Measurements from ENCODE around the gene RAB7A.
A peak's percentile ranks its signal among the peaks of the same experiment; 100 is the strongest.

Gene RAB7A

DNA sequence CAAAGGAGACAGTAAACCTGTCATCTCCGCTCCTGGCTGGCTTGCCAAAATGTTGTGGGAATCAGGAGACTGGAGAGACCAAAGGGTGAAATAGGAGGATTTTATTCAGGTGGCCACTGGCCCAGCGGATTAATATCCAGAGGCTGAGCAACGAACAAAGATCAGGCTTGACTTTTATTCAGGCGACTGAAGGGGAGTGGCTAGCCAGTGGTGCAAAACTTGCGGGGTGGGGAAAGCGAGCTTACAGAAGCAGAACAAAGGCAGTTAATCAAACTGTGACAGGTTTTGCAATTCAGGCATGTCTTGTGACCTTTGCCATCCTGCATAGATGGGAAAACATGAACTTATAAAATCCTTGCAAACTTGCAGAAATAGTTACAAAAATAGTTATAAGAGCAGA is 133.6 kb downstream of the RAB7A start:
- no peak for DNase-seq

DNA sequence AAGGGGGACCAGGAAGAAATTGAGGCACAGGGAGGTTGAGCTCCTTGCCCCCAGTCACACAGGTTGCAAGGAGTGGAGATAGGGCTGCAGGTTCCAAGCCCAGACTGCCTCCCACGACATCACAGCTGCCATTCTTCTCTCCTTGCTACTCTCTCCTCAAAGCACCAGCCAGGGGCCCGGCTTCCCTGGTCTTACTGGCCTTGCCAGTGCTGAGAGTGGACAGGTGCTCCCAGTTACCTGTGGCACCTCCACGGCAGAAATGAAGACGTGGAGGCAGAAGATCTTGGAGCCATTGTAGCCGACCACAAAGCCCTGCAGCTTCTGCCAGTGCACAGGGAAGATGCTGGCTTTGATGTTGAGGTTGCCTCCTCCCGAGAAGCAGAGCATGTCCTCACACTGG is 135.5 kb downstream of the RAB7A start:
- no peak for DNase-seq

DNA sequence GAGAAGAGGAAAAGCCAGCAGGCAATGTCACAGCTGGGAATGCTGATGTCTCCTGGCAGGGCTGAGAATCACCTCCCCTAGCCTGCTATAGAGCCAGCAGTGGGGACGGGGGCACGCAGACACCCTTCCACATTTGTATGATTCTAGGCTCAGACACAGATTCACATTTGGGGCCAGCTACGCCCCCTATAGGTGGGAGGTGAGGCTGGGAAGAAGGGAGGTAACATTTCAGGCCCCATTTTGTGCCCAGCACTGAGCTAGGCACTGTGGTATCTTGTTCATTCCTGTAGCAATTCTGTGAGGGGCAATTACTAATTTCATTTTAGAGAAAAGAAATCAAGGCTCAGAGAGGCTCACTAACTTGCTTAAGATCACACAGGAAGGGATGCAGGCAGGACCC is 137.6 kb downstream of the RAB7A start:
- peak; percentile 38 for DNase-seq

Data from hematopoietic multipotent progenitor cell treated with erythropoietin and hydrocortisone succinate and interleukin-3 and kit ligand, for 6 days (in vitro differentiated cells).